Loucy (cell line): Measurements from ENCODE around the gene LINC01488.

ENCODE experiments used
- H2AFZ ChIP-seq: fragments of 200-600 bp; sonication (generic); 2 replicates; pipeline ENCODE4 v1.6.0; 2016; ENCODE audit warnings: antibody characterized with exemption, mild to moderate bottlenecking, low read length, moderate library complexity
- H3F3A ChIP-seq: fragments of 200-600 bp; 2 replicates; pipeline ENCODE4 v1.6.0; 2016; ENCODE audit warnings: antibody characterized with exemption, low read depth, mild to moderate bottlenecking
- H3K27me3 ChIP-seq: fragments of 200-600 bp; sonication (generic); 2 replicates; pipeline ENCODE4 v1.6.1; 2014; ENCODE audit warnings: low read length, mild to moderate bottlenecking; ENCODE audit not compliant: insufficient read depth, poor library complexity, severe bottlenecking
- H3K36me3 ChIP-seq: fragments of 200-600 bp; sonication (generic); 2 replicates; pipeline ENCODE4 v1.6.1; 2016; ENCODE audit warnings: low read length; ENCODE audit not compliant: insufficient read depth
- H3K4me1 ChIP-seq: fragments of 200-600 bp; sonication (generic); 2 replicates; pipeline ENCODE4 v1.5.1; 2014; ENCODE audit warnings: low read length, mild to moderate bottlenecking; ENCODE audit not compliant: insufficient read depth, poor library complexity, severe bottlenecking
- H3K4me2 ChIP-seq: fragments of 200-600 bp; sonication (generic); 2 replicates; pipeline ENCODE4 v1.6.0; 2014; ENCODE audit warnings: antibody characterized with exemption, low read length, low read depth, mild to moderate bottlenecking; ENCODE audit not compliant: poor library complexity, severe bottlenecking
- H3K4me3 ChIP-seq: fragments of 200-600 bp; sonication (generic); 2 replicates; pipeline ENCODE4 v1.5.1; 2014; ENCODE audit warnings: low read length, mild to moderate bottlenecking, mixed read lengths; ENCODE audit not compliant: poor library complexity, severe bottlenecking
- H3K79me2 ChIP-seq: fragments of 200-600 bp; sonication (generic); 2 replicates; pipeline ENCODE4 v1.6.1; 2014; ENCODE audit warnings: low read length; ENCODE audit not compliant: insufficient read depth
- H3K9ac ChIP-seq: fragments of 200-600 bp; sonication (generic); 2 replicates; pipeline ENCODE4 v1.6.0; 2014; ENCODE audit warnings: mild to moderate bottlenecking, low read depth, low read length, moderate library complexity; ENCODE audit not compliant: poor library complexity, severe bottlenecking
- H3K9me2 ChIP-seq: fragments of 200-600 bp; sonication (generic); replicated peaks from 2 replicates; pipeline ENCODE4 v1.6.1; 2016; ENCODE audit warnings: low read depth, low read length, mixed read lengths
- H3K9me3 ChIP-seq: fragments of 200-600 bp; sonication (generic); 2 replicates; pipeline ENCODE4 v1.6.1; 2014; ENCODE audit warnings: mild to moderate bottlenecking, antibody characterized with exemption, low read length, low read depth; ENCODE audit not compliant: insufficient read depth
- H4K20me1 ChIP-seq: fragments of 200-600 bp; sonication (generic); 2 replicates; pipeline ENCODE4 v1.6.0; 2014; ENCODE audit warnings: antibody characterized with exemption, low read length, mild to moderate bottlenecking; ENCODE audit not compliant: insufficient read depth, poor library complexity, severe bottlenecking
- EZH2phosphoT487 ChIP-seq: fragments of 200-600 bp; IDR thresholded peaks from 2 replicates; pipeline ENCODE4 v1.6.1; 2018; ENCODE audit warnings: antibody characterized with exemption, mild to moderate bottlenecking, moderate library complexity, borderline replicate concordance
- TF ChIP-seq, protein P1 (sequence below): fragments of 200-600 bp; sonication (generic); conservative IDR thresholded peaks from 2 replicates; pipeline ENCODE4 v1.5.1; 2014; ENCODE audit warnings: mild to moderate bottlenecking, antibody characterized with exemption, low read length

Gene LINC01488

DNA sequence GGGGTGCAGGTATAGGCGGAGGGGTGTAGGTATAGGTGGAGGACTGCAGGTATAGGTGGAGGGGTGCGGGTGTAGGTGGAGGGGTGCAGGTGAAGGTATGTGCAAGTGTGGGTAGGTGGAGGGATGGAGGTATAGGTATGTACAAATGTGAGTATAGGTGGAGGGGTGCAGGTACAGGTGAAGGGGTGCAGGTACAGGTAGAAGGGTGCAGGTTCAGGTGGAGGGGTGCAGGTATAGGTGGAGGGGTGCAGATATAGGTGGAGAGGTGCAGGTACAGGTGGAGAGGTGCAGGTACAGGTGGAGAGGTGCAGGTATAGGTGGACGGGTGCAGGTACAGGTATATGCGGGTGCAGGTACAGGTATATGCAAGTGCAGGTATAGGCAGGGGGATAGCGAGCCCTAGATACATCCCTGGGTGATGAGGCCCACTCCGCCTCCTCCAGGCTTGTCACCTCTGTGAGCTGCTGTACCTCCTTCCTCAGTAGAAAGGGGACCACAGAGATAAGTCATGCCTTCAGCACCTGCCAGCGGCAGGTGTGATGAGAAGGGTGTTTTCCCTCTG is 17.2 kb downstream of the LINC01488 start:
- TF ChIP-seq, protein P1, sequence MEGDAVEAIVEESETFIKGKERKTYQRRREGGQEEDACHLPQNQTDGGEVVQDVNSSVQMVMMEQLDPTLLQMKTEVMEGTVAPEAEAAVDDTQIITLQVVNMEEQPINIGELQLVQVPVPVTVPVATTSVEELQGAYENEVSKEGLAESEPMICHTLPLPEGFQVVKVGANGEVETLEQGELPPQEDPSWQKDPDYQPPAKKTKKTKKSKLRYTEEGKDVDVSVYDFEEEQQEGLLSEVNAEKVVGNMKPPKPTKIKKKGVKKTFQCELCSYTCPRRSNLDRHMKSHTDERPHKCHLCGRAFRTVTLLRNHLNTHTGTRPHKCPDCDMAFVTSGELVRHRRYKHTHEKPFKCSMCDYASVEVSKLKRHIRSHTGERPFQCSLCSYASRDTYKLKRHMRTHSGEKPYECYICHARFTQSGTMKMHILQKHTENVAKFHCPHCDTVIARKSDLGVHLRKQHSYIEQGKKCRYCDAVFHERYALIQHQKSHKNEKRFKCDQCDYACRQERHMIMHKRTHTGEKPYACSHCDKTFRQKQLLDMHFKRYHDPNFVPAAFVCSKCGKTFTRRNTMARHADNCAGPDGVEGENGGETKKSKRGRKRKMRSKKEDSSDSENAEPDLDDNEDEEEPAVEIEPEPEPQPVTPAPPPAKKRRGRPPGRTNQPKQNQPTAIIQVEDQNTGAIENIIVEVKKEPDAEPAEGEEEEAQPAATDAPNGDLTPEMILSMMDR, result no peak
- TF ChIP-seq EZH2phosphoT487, result no peak
- no peak overlapping the region for H3K4me3 ChIP-seq
- H3K9ac ChIP-seq, result no peak overlapping the region
- H3K9me3 ChIP-seq, result no peaks in the 10 kb centered on the region
- no peaks in the 10 kb centered on the region for H3K79me2 ChIP-seq
- no peaks in the 10 kb centered on the region for H3K4me1 ChIP-seq
- no peaks in the 10 kb centered on the region for H3F3A ChIP-seq
- no peaks in the 10 kb centered on the region for H3K36me3 ChIP-seq
- H3K4me2 ChIP-seq, result no peak overlapping the region
- no peaks in the 10 kb centered on the region for H4K20me1 ChIP-seq
- H3K9me2 ChIP-seq, result no peaks in the 10 kb centered on the region
- H2AFZ ChIP-seq, result no peak overlapping the region
- no peaks in the 10 kb centered on the region for H3K27me3 ChIP-seq

DNA sequence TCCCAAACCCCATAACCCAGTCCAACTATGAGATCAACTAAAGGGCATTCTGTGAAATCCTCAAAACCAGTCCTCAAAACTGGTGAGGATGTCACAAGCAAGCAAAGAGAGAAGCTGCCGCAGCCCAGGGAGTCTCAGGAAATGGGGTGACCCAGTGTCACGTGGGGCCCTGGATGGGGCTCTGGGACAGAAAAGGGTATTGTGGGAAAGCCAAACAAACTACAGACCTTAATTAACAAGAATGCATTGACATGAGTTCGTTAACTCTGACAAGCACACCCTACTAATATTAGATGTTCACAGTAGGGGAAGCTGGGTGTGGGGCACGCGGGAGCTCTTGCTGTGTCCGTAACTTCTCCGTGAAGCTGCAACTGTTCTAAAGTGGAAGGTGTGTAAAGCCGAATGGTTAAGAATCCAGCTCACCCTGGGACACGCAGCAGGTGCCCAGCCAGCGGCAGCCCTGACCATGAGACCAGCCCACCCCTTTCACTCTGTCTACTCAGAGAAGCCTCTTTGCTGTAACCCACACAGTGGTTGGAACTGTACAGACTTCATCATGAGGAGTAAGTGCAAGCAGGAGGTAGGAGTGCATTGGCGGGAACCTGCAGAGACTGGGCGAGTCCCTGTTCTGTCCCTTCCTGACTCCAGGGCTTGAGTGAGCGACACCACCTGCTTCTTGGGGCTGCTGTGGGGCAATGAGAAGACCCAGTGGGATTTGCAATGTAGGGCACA is 17.9 kb downstream of the LINC01488 start:
- Histone ChIP-seq H3F3A (no peaks in the 10 kb centered on the region), H3K9me2 (no peaks in the 10 kb centered on the region), H3K9ac (no peak overlapping the region), H3K27me3 (no peaks in the 10 kb centered on the region), H3K79me2 (no peaks in the 10 kb centered on the region), H3K9me3 (no peaks in the 10 kb centered on the region), H3K4me3 (no peak overlapping the region), H3K4me2 (no peak overlapping the region), H2AFZ (no peak overlapping the region), H3K4me1 (no peaks in the 10 kb centered on the region), H4K20me1 (no peaks in the 10 kb centered on the region), H3K36me3 (no peaks in the 10 kb centered on the region)
- no peak for TF ChIP-seq EZH2phosphoT487
- TF ChIP-seq, protein P1, result no peak

DNA sequence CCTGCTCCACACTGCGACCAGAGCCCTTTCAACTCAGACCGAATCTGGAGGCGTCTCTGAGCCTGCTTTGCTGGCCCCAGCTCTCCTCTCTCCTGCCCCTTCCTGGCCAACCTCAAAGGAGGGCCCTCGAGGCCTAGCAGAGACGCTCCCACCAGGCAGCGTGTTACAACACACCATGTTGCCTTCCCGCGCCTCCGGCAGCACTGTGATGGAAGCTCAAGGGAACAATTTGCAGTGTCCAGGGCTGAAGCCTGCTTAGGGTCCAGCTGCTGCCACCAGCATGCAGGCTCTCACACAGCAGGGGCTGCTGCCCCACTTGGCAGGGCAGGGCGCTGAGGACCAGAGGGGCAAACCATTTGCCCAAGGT is 18.4 kb downstream of the LINC01488 start:
- TF ChIP-seq, protein P1, result no peak

More for the DNA sequence above, 18.4 kb downstream of the LINC01488 start:
- no peak overlapping the region for H3K4me2 ChIP-seq
- no peak overlapping the region for H2AFZ ChIP-seq
- H3K79me2 ChIP-seq, result no peaks in the 10 kb centered on the region
- H3K4me3 ChIP-seq, result no peak overlapping the region
- H3K9me3 ChIP-seq, result no peaks in the 10 kb centered on the region
- H3K27me3 ChIP-seq, result no peaks in the 10 kb centered on the region
- no peaks in the 10 kb centered on the region for H3K4me1 ChIP-seq
- no peaks in the 10 kb centered on the region for H3K36me3 ChIP-seq
- H3K9ac ChIP-seq, result no peak overlapping the region
- H4K20me1 ChIP-seq, result no peaks in the 10 kb centered on the region
- no peaks in the 10 kb centered on the region for H3K9me2 ChIP-seq
- H3F3A ChIP-seq, result no peaks in the 10 kb centered on the region
